ENCODE data around the gene MIPEP.

MIPEP gene

GRCh38 chr13:23683084-23683483, 206.1 kb downstream of the MIPEP start:
- no peak for DNase-seq (ENCODE audit: low read depth)
- H3K4me3 ChIP-seq (ENCODE audit: low read depth, low read length) = no peak overlapping the region
- no peak for TF ChIP-seq CTCF (IDR thresholded peaks at IDR 0.05; ENCODE audit: control insufficient read depth, extremely low read depth, insufficient read depth)

GRCh38 chr13:23680845-23681669, 208.1 kb downstream of the MIPEP start:
- DNase-seq (ENCODE audit: low read depth) = no peak
- H3K4me3 ChIP-seq (ENCODE audit: low read depth, low read length) = no peak overlapping the region
- no peak for TF ChIP-seq CTCF (IDR thresholded peaks at IDR 0.05; ENCODE audit: control insufficient read depth, extremely low read depth, insufficient read depth)

Measured in LNCaP clone FGC (cell line).